GM19455 (cell line): ENCODE results near the gene LRRFIP1.

Source experiments
- ATAC-seq: cut with Tn5 transposase; IDR thresholded peaks from one replicate; pipeline ENCODE4 v1.9.1; 2021; ENCODE audit not compliant: unreplicated experiment

Gene LRRFIP1

GRCh38 chr2:237638176-237638575, 10.8 kb downstream of the LRRFIP1 start:
- ATAC-seq, result no peak

- no peak for ATAC-seq
Measured at GRCh38 chr2:237639052-237639835, 11.9 kb downstream of the LRRFIP1 start.

- ATAC-seq, result no peak
Measured at GRCh38 chr2:237639836-237640220, 12.4 kb downstream of the LRRFIP1 start.

GRCh38 chr2:237640493-237640998, 13.2 kb downstream of the LRRFIP1 start:
- ATAC-seq, result no peak

GRCh38 chr2:237642038-237642734, 14.8 kb downstream of the LRRFIP1 start:
- ATAC-seq, result no peak

GRCh38 chr2:237643066-237643465, 15.7 kb downstream of the LRRFIP1 start:
- no peak for ATAC-seq

- no peak for ATAC-seq
Measured at GRCh38 chr2:237643582-237644380, 16.4 kb downstream of the LRRFIP1 start.

- ATAC-seq, result no peak
Measured at GRCh38 chr2:237644381-237644703, 17.0 kb downstream of the LRRFIP1 start.

- no peak for ATAC-seq
Measured at GRCh38 chr2:237645261-237645660, 17.9 kb downstream of the LRRFIP1 start.

- ATAC-seq, result no peak
Measured at GRCh38 chr2:237647176-237648015, 20.0 kb downstream of the LRRFIP1 start.

- ATAC-seq, result no peak
Measured at GRCh38 chr2:237648016-237648381, 20.6 kb downstream of the LRRFIP1 start.

- no peak for ATAC-seq
Measured at GRCh38 chr2:237649541-237650454, 22.4 kb downstream of the LRRFIP1 start.

- ATAC-seq, result no peak
Measured at GRCh38 chr2:237650455-237650850, 23.1 kb downstream of the LRRFIP1 start.

- no peak for ATAC-seq
Measured at GRCh38 chr2:237651761-237652160, 24.4 kb downstream of the LRRFIP1 start.

GRCh38 chr2:237652181-237652580, 24.8 kb downstream of the LRRFIP1 start:
- ATAC-seq, result no peak

- no peak for ATAC-seq
Measured at GRCh38 chr2:237652854-237653253, 25.5 kb downstream of the LRRFIP1 start.

- no peak for ATAC-seq
Measured at GRCh38 chr2:237653776-237654558, 26.6 kb downstream of the LRRFIP1 start.

- no peak for ATAC-seq
Measured at GRCh38 chr2:237657063-237657462, 29.7 kb downstream of the LRRFIP1 start.

GRCh38 chr2:237660381-237660900, 33.1 kb downstream of the LRRFIP1 start:
- ATAC-seq, result no peak
